Measurements from ENCODE around the gene ADAMTS18. TPM values are rescaled to one million over a fixed set of nuclear protein-coding genes. Genes with fewer than 3 reads are reported as not detected.
A peak's percentile ranks its signal among the peaks of the same experiment; 100 is the strongest.

The ADAMTS18 gene
- total RNA-seq, 1 donor, result 0.27 TPM

DNA sequence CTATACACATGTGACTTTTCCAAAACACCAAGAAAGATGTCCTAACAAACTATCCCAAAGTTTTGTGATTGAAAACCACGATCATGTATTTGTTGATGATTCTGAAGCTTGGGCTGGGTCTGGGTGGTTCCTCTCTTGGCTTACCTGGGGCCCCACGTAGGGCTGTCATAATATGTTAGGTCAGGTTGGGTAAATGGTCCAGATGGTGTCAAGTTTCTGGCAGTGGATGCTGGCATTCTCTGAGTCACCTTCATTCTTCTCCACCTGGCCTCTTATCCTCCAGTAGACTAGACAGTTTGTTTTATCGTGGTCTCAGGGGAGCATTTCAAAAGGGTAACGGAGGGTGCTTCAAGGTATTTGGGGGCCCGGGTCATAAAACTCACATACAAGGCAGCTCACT, 196.2 kb downstream of the ADAMTS18 start:
- H3K4me3 ChIP-seq (ENCODE audit: low read depth, low read length), result no peak overlapping the region
- TF ChIP-seq, protein P1, sequence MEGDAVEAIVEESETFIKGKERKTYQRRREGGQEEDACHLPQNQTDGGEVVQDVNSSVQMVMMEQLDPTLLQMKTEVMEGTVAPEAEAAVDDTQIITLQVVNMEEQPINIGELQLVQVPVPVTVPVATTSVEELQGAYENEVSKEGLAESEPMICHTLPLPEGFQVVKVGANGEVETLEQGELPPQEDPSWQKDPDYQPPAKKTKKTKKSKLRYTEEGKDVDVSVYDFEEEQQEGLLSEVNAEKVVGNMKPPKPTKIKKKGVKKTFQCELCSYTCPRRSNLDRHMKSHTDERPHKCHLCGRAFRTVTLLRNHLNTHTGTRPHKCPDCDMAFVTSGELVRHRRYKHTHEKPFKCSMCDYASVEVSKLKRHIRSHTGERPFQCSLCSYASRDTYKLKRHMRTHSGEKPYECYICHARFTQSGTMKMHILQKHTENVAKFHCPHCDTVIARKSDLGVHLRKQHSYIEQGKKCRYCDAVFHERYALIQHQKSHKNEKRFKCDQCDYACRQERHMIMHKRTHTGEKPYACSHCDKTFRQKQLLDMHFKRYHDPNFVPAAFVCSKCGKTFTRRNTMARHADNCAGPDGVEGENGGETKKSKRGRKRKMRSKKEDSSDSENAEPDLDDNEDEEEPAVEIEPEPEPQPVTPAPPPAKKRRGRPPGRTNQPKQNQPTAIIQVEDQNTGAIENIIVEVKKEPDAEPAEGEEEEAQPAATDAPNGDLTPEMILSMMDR (IDR thresholded peaks at IDR 0.05; ENCODE audit: insufficient read depth, low read length), result no peak
- DNase-seq (ENCODE audit: low read depth), result no peak

DNA sequence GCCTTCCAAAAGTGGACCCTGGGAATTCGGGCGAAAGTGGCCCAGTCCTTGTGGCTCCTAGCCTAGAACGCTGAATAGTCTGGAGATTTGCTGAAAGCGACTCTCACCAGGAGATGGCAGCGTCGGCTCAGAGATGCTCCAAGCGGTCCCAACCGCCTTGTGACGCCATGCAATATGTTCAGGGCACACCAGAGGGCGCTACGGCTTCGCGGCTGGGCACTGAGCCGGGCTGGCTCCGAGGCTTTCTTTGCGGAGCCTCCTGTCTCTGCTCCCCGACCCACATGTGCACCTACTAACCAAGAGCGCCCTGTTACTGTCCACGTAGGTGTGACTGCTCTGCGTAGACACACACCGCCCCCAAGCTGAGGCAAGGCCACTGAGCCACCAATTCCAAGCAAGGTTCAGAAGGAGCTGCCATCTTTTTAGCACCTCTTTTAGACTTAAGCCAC, 198.7 kb downstream of the ADAMTS18 start:
- peak; percentile 83 for DNase-seq (ENCODE audit: low read depth)
- no peak overlapping the region for H3K4me3 ChIP-seq (ENCODE audit: low read depth, low read length)
- TF ChIP-seq, protein P1 (IDR thresholded peaks at IDR 0.05; ENCODE audit: insufficient read depth, low read length), result peak; percentile 95

DNA sequence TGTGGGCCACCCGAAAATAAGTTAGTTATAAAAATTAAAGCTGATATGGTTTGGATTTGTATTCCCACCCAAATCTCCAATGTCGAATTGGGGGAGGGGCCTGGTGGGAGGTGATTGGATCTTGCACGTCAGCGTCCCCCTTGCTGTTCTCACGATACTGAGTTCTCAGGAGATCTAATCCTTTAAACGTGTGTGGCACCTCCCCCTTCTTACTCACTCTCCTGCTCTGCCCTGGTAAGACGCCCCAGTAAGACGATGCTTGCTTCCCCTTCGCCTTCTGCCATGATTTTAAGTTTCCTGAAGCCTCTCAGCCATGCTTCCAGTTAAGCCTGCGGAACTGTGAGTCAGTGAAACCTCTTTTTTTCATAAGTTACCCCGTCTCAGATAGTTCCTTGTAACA, 200.2 kb downstream of the ADAMTS18 start:
- no peak overlapping the region for H3K4me3 ChIP-seq (ENCODE audit: low read depth, low read length)
- DNase-seq (ENCODE audit: low read depth), result no peak
- TF ChIP-seq, protein P1 (IDR thresholded peaks at IDR 0.05; ENCODE audit: insufficient read depth, low read length), result no peak

DNA sequence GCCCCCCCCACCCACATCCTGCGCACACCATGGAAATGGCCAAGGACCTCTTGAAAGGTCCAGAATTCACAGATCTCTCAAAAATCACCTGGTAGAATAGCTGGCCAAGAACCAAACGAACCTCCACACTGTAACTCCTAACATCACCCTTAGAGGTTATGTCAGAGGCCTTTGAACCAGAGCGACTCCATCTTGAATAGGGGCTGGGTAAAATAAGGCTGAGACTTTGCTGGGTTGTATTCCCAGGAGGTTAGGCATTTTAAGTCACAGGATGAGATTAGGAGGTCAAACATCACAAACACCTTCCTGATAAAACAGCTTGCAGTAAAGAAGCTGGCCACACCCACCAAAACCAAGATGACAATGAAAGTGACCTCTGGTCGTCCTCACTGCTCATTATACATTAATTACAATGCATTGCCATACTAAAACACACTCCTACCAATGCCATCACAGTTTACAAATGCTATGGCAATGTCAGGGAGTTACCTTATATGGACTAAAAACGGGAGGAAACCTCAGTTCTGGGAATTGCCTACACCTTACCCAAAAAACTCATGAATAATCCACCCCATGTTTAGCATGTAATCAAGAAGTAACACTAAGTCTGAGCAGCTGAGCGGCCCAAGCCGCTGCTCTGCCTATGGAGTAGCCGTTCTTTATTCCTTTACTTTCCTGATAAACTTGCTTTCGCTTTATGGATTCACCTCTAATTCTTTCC, 200.9 kb downstream of the ADAMTS18 start:
- no peak overlapping the region for H3K4me3 ChIP-seq (ENCODE audit: low read depth, low read length)
- TF ChIP-seq, protein P1 (IDR thresholded peaks at IDR 0.05; ENCODE audit: insufficient read depth, low read length), result no peak
- no peak for DNase-seq (ENCODE audit: low read depth)

Other genes starting within 250 kb of the ADAMTS18 start
- 12.3 and 17.2 TPM in 2 replicates for gene MON1B, start 243.8 kb downstream of the ADAMTS18 start, total RNA-seq (ENCODE audit: low replicate concordance)
- gene SYCE1L, start 235.6 kb downstream of the ADAMTS18 start, total RNA-seq (ENCODE audit: low replicate concordance), result 0.09 and 1.6 TPM in 2 replicates

Data from fibroblast of the aortic adventitia (primary cell).